HG03139 (cell line): ENCODE results near the gene TAL1.

ENCODE experiments used
- ATAC-seq: cut with Tn5 transposase; IDR thresholded peaks from one replicate; pipeline ENCODE4 v1.9.1; 2021; ENCODE audit not compliant: unreplicated experiment

Gene TAL1

DNA sequence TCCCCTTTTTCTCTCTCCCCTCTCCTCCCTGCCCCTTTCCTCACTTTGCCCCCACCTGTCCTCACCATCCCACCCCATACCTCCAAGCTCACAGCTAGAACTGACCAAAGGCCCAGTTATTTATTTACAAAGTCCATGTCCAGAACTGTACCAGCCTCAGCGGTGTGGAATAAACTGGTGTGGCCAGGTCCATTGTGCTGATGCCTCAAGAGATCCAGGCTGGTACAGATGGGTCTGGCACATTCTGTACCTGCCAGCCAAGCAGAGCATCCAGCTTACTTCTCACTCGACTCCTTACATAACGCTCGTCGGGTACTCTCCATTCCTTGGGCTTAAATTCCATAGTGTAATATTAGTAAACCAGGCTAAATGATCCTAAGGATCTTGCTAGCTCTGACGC, 54.0 kb downstream of the TAL1 start:
- ATAC-seq = no peak

GRCh38 chr1:47175227-47175934, 56.6 kb downstream of the TAL1 start:
- no peak for ATAC-seq

DNA sequence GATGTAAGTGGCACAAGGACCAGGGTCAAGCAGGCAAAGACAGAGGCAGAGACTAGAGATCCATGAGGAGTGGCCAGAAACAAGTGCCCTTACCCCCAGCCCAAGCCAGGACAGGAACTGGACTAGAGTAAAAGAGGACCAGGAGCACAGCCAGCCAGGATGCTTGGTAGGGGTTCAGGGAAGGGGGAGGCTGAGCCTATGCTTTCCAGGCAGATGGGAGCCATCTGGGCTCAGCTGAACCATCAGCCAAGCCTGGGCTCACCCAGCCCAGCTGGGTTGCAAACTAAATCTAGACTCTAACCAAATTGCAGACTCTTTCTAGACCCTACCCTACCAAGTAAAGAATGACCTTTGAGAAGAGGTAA, 57.4 kb downstream of the TAL1 start:
- no peak for ATAC-seq

DNA sequence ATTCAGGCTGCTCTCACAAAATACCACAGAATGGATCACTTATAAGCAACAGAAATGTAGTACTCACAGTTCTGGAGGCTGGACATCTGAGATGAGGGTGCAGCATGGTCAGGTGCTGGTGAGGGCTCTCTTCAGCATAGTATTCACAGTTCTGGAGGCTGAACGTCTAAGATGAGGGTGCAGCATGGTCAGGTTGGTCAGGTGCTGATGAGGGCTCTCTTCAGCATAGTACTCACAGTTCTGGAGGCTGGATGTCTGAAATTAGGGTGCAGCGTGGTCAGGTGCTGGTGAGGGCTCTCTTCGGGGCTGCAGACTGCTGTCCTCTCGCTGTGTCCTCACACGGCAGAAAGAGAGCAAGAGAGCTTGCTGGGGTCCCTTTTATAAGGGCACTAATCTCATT, 59.2 kb downstream of the TAL1 start:
- ATAC-seq = no peak
